ENCODE data around the gene BRME1.

Gene BRME1

DNA sequence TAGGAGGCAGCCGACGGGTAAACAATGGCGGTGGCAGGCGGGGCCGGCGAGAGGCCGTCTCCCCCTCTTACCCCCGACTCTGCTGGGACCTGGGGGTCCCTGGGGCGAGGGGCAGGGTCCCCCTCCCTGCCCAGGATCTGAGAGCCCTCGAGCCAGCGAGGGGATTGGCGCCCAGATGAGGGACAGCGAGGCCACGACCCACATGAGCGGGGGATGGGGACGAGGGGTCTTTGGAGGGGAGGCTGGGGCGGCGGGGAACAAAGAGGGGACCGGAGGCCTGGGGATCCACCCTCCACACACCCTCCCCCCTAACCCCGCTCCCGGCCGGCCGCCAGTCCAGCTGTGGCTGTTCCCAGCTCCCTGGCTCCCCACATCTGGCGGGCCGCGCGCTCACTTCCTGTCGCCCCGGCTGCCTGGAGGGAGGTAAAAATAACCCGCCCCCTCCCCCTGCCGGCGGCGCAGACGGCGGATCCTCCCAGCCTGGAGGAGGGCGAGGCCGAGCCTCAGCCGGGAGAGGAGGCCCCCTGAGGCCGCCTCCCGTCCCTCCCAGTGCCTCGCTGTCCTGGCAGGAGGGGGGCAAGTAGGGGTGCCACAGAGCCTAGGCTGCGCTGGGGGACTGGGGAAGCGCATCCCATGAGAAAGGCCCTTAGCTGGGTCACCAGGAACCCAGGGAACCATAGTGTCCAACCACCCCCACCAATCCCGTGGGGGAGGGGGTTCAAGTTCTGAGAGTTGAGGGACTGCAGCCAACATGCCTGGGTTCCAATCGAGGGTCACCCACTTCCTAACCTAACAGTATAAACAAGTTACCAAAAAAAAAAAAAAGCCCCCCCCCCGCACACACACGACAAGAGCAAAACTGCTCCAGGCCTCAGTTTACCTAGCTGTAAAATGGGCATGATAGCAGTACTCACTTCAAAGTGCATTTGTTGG, 58.2 kb downstream of the BRME1 start:
- peak; percentile 56 to 76 for DNase-seq (ENCODE audit: low read depth in 1 of 2, low spot score in 1 of 2)

DNA sequence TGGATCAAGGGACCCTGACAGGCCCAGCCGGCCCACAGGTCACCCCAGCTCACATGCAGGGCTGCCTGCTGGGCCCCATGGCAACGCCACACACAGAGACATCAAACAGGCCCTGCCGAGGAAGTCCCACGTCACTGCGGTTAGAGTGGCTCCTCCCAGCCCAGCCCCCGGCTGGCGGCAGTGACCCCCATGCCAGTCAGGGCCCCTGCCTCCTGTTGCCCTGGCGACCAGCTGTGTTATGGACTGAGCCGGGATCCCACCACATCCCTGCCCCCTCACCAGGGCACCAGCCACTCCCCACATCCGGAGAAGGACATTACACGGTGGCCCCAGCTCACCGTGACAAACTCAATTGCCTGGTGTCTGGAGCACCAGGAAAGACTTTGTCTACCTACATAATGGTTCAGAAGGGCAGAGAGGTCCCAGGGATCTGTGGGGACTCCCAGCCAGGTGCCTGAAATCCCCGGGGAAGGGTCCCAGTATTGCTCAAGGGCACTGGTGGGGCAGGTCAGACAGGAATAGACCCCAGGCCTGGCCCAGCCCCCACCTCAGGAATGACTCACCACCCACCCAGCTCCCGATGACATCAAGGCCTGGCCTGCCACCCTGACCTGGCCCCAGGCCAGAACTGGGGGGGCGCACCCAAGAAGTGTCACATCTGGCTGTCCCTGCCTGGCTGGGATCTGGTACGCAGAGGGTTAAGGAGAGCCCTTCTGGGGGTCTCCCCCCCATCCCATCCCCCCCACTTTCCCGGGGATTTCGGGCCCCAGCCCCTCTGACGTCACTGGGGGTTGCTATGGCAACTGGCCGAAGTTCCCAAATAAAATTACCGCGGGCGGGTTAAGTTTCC, 59.1 kb downstream of the BRME1 start:
- peak; percentile 75 to 93 for DNase-seq (ENCODE audit: low read depth in 1 of 2, low spot score in 1 of 2)

DNA sequence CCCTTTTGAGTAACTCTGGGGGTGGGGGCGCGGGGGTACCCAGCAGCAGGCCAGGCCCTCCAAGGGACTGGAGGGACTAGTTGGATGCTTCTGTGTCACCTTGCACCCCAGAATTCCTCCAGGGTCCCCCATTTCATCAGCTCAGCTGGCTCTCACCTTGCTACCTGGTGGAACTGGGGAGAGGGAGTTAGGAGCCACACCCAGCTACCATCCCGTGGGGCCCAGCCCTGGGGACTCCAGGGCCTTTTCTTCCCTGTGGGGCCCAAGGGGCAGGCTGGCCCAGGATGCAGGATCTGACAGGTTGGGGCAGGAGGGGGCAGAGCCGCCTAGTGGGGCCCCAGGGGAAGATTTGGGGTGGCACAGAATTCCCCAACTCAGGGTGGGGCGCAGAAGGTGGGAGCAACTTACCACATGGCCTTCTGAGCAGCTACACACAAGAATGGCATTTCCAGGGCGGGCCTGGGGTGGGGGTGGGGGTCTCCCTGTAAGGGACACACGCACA, 61.7 kb downstream of the BRME1 start:
- no peak for DNase-seq (ENCODE audit: low read depth in 1 of 2, low spot score in 1 of 2)

DNA sequence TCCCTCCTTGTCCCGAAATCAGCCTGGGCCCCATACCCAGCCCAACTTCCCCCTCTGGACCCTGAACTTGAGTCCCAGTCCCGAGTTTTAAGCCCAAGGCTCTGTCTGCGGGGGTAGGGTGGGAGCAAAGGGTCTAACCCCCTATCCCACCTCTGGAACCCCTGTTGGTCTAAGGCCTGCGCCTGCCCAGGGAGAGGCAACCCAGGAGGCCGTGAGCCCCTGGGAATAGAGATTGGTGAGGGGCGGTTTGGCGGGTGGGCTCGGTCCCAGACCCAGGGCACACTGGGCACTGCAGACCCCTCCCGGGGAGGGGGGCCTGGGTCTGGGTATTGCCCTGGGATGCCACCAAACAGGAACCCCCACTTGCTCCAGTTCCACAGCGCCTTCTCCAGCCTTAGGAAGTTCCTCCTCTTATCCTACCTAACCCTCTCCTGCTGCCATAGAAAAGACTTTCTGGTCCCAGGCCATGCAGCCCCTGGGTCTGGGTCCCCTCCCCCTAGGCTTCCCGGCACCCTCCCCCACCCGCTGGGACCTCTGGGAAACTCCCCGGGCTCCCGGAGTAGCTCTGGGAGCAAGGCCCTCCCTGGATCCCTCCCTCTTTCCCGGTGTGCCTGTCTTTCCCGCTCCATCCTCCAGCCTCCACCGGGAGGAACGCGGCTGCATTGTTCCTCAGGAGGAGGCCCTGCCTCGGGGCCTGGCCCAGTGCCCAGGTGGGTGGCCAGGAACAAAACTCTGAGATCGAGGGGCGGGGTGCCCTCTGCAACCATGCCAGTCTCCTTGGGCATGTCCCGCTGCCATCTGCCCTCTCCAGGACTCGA, 62.6 kb downstream of the BRME1 start:
- DNase-seq (ENCODE audit: low read depth in 1 of 2, low spot score in 1 of 2) = no peak

DNA sequence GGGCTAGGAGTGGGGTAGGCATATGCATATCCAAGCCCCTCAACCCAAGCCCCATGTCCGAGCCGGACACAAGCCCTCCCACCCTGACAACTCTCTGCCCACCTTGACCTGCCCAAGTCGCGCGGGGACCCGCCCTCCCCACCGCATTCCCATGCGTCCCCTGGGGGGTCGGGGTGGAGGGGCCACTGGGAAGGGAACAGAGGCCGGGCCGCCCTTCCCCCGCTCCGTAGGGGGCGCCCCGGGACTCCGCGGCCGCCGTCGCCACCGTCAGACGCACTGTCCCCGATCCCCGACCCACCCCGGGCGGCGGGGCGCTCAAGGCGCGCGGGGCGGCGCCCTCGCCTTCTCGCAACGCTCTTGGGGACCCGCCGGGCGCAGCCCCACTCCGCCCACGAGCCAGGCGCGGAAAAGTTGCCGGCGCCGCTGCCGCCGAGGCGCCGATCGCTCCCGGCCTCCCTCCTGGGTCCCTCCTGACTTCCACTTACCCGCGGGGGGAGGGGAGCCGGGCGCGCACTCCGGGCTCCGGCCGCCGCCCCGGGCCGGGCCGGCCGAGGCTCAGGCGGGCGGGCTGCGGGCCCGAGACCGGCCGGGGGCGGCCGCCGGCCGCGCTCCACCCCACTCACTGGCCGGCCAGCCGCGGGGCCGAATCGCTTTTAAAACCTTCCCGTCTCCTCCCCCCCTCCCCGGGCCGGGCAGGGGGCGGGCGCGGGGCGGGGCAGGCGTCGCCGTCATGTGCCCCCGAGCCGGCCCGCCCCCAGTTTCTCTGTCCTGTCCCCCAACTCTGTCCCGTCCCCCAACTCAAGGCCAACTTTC, 63.4 kb downstream of the BRME1 start:
- peak in 1 of 2 donors; percentile 65 for DNase-seq (ENCODE audit: low read depth in 1 of 2, low spot score in 1 of 2)

DNA sequence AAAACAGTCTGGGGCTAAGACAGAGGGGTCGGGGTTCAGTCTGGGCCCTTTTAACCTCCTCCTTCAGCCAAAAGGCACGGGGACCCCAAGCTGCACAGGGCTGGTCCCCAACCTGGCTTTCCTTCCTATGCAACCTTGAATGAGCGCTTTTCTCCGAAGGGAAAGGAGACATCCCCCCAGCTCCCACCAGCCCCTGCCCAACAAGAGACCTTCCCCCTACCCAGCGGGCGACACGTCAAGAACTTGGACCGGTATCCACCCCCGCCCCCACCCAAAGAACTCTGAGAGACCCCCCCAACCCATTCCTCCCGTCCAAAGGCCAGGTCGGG, 64.0 kb downstream of the BRME1 start:
- DNase-seq (ENCODE audit: low read depth in 1 of 2, low spot score in 1 of 2) = no peak

DNA sequence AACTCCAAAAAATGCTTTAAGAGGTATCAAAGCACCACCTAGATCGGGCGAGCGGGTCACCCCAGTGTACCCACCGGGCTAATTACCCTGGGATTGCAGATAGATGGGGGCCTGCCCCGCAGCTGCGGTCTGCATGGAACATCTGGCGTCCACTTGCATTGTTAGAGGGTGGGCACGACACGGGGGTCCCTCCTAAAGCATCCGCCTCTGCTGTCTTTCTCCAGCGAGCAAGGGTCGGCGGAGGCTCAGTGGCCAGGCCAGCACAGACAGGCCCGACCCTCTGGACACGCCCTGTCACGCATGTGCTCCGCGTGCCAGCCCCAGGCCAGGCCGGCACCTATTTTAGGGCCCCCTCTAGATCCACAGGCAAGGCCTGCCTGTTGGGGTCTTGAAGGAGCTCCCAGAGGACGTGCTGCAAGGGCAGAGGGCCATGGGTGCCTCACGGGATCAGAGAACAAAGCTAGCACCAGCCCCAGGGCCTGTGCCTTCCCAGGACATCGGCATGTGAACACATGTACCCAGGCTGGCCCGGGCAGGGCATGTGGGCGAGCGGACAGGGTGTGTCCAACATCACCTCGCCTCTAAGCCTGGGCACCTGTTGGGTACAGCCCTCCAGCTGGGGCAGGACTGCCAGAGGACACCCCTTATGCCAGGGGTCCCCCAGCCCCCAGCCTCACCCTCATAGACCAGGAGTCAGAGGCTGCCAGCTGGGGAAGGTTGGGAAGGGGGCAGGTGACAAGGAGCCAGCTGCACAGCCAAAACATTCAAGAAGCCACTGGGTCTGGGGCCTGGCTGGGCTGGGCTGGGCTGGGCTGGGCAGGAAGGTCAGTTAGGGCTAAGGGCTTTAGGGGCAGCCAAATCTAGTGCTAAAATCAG, 64.6 kb downstream of the BRME1 start:
- DNase-seq (ENCODE audit: low read depth in 1 of 2, low spot score in 1 of 2) = no peak

DNA sequence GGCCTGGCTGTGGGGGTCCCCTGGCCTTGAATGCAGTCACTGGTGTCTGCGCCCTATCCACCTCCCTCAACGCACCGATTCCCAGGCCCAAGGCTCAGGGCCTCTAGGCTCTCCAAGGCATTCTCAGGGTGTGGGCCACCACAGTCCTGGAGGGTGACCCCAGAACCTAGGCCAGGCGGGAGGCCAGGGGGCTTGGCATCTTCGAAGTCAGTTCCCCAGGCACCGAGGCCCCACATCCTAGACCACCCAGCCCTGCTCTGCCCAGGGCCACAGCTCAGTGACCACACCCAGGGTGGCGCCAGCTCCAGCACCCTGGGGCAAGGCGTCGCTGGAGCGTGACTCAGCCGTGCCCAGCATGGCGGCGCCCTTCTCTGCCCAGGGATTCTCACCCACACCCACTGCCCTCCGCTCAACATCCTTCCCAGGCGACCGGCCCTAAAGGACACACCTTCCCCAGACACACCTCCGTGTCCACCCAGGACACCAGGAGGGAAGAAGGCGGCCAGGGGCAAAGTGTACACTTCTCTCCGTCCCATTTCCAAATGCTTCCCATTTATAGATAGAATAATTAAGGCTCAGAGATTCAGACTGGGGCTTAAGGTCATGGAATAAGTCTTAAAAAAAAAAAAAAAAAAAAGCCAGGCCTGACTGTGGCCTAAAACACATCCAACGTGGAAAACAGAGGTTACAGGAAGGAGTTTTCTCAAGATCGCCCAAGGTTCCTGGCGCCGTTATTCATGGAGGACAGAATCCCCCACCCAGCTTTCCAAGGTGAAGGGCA, 65.4 kb downstream of the BRME1 start:
- DNase-seq (ENCODE audit: low read depth in 1 of 2, low spot score in 1 of 2) = no peak

DNA sequence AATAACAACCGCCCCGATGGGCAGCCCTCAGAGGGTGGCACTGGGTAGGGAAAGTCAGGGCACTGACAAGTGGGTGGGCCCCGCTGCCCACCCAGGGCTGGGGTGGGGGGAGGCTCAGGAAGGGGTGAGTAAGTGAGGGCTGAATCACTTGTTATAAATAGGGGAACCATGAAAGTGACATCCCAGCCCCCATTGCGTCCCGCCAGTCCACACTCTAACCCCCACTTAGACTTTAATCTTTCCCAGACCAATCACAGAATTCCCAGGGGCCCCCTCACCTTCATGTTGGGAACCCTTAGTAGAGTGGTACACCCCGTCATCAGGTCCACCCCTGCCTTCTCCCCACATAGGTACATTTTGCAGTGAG, 66.0 kb downstream of the BRME1 start:
- peak in 1 of 2 donors; percentile 42 for DNase-seq (ENCODE audit: low read depth in 1 of 2, low spot score in 1 of 2)

DNA sequence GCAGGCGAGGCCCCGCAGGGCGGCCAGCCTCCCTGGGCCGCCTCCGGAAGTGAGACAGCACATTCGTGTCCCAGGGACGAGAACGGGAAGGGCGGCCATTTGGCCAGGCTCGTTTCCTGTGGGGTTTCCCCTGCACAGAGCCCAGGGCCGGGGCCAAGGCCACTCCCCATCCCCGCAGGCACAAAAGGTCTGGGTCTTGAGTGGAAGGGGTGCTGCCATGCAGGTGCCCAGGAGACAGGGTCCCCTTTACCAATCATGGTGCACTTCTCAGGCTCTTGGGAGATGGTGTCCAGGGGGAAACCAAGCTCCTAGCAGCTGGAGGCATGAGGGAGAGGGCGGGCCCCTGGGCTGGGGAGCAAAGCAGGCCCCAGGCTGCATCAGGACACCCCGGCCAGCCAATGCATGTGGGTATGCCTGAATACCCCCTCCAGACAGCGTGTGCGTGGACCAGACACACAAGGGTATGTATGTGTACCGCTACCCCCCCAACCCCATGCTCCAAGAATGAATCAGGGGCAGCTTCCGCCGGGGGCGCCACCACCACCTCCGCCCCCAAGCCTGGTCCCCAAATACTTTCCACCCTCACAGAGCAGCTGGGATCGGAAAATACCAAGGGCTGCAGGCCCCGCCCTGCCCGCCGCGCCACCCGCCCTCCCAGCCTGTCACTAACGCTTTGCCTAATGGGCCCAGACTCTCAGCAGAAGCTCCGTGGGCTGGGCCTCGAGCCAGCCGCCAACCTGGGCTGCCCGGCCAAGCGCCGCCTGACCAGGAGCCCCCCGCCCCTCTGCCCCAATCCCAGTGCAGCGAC, 66.6 kb downstream of the BRME1 start:
- peak; percentile 79 to 81 for DNase-seq (ENCODE audit: low read depth in 1 of 2, low spot score in 1 of 2)

DNA sequence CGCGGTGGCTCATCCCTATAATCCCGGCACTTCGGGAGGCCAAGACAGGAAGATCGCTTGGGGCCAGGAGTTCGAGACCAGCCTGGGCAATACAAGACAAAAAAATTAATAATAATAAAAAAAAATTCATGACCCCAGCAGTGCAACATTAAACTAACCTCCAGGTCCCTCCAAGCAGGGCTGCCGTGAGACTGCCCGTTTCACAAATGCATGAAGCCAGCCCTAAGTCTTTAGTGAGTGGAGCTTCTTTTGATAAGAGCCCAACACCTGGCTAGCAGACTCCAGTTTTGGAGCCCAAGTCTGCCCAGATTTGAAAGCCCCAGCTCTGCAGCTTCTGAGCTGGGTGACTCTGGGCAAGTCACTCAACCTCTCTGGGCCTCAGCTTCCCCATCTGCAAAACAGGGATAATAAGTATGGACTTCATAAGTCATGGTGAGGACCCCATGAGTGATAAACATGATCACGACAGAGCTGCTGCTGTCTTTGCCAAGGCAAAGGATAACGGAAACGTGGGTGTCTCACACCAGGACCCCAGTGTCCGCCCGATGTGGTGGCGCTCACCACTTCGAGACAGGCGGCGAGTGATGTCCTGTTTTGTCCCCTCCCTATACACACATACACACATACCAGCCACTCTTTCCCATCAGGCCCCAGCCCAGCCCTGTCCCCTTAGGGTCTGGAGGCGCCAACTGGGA, 67.3 kb downstream of the BRME1 start:
- no peak for DNase-seq (ENCODE audit: low read depth in 1 of 2, low spot score in 1 of 2)

DNA sequence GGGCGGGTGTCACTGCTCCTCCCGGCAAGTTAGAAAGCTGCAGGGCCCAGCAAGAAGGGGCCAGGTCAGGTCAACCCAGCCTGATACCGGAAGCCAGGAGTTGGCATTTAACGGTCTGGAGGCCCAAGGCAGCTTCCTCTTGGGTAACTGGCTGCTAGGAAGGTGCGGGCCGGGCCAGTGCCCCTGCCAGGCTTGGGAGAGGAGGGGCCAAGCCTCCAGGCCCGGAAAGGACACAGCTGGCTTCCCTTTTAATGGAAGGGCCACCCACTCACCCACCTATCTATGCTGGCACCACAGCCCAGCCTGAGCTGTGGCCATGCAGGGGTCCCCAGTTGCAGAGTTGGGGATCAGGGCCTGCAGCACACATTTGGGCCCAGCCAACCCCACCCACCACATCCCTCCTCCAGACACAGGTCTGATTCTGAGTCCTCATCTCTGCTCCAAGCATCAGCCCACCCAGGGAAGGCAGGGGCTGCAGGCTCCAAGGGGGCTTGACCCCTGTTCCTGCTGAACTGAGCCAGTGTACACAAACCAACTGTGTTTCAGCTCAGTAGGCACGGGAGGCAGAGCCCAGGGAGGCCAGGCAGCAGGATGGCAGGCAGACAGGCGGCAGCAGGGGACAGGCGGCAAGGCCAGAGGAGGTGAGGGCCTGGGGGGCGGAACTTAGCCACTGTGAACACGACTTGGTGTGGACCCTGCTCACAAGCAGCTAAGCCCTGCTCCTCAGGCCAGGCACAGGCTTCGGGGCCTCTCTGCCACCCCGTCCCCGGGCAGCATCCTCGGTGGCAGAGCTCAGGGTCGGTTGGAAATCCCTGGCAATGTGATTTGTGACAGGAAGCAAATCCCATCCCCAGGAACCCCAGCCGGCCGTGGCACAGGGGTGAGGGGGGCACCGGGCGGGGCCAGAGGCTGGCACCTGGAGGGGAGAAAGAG, 69.9 kb downstream of the BRME1 start:
- no peak for DNase-seq (ENCODE audit: low read depth in 1 of 2, low spot score in 1 of 2)

DNA sequence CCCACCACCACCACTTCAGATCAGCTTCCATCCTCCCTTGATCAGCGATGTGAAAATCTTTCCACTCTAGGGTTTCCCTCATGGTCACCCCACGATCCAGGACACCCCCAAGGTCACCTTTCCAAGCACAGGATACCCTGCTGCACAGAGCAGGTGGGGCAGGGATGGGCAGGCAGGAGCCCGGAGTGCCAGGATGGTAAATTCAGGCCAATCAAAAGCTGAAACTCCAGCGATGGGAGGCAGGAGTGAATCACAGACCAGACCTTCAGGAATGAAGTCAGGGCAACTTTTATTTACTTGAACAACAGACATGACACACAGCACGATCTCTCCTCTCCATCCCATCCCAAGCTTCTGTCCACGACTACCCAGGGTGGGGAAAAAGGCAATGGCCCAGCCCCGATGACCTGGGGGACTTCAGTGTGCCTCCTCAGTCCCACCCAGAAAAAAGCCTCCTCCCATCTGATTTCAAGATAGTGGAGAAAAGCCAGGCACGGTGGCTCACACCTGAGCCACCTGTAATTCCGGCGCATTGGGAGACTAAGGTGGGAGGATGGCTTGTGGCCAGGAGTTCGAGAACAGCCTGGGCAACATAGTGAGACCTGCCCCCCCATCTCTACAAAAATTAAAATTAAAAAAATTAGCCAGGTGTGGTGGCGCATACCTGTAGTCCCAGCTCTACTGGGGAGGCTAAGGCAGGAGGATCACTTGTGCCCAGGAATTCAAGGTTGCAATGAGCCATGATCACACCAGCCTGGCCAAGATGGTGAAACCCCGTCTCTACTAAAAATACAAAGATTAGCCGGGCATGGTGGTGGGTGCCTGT, 71.5 kb downstream of the BRME1 start:
- no peak for DNase-seq (ENCODE audit: low read depth in 1 of 2, low spot score in 1 of 2)

DNA sequence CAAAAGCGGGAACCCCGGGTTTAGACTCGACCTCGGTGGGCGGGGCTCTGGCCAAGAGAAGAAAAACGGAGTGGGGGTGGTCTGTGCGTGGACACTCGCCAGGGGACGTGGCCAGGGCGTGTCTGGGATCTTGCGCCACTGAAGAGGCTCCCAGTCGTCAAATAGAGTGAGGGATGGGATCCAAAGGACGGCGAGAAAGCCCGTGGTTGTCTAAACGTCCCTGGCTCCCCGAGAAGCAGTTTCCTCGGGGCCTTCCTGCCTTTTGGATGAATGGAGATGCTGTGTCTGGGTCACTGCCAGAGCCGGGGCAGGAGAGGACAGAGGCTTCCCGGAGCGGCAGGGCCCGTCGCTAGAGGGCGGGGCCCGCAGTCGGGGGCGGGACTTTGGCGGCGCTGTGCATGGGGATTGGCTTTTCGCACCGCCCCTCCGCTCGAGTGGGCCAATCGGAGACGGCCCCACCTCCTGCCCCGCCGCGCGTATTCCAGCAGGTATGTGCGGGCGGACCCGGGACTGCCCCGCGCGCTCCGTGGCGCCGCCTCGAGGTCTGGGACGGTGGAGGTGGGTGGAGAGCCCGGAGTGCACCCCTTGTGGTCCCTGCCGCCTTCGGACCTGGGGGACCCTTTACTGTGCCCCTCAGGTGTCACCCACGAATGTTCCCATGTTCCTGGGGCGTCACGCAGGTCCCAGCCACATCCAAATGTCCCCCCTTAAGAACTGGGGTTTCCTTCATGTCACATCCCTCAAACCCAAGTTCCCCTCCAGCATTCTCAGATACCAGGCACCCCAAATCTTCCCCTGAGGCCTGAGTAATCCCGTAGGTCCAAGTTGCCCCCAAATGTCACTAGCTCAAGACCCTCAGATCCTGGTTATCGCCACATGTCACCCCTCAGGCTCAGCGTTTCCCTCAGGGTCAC, 72.3 kb downstream of the BRME1 start:
- peak; percentile 87 to 92 for DNase-seq (ENCODE audit: low read depth in 1 of 2, low spot score in 1 of 2)

All from stimulated activated CD4-positive, alpha-beta T cell treated with anti-CD3 and anti-CD28 coated beads, Interleukin-15, amount 100 ng/mL, for 1 hour (primary cell).